SK-N-SH (cell line): Measurements from ENCODE around the gene CALML6. TPM values are rescaled to one million over a fixed set of nuclear protein-coding genes. Genes with fewer than 3 reads are reported as not detected.

Experiments
- CTCF ChIA-PET: fragments of 300-600, 350-600 bp; formaldehyde crosslinking; extraction: SDS; loops from one replicate; lab custom pipeline; 2021; lab: Yijun Ruan, JAX
- POLR2A ChIA-PET: fragments of 350-600 bp; sonication (Branson Sonifier 250); formaldehyde crosslinking; extraction: SDS; loops from one replicate; lab custom pipeline; 2020; ENCODE audit warnings: antibody characterized with exemption, inconsistent platforms; lab: Yijun Ruan, JAX
- DNase-seq: peaks from one replicate; pipeline ENCODE4 v3.0.0; 2012
- H2AFZ ChIP-seq: fragments of 200-600 bp; sonication (generic); 2 replicates; pipeline ENCODE4 v1.8.1; 2016; ENCODE audit warnings: antibody characterized with exemption, mild to moderate bottlenecking, low read depth
- H3F3A ChIP-seq: fragments of 200-600 bp; sonication (generic); replicated peaks from 2 replicates; pipeline ENCODE3; 2016; ENCODE audit warnings: antibody characterized with exemption, mild to moderate bottlenecking; ENCODE audit not compliant: insufficient read depth
- H3K27ac ChIP-seq, 2 experiments: fragments of 200-500 bp in 1 of 2; fragments of 200-600 bp in 1 of 2; sonication (Bioruptor generic) in 1 of 2; sonication (generic), shearing (Covaris generic) in 1 of 2; 2 replicates each; pipeline versions ENCODE4 v1.5.1 to v1.6.1; 2014 to 2016; ENCODE audit warnings: low read depth in 2 of 2, inconsistent platforms in 1 of 2, low read length in 1 of 2, mild to moderate bottlenecking in 1 of 2, mixed read lengths in 1 of 2
- H3K27me3 ChIP-seq: fragments of 200-600 bp; sonication (generic), shearing (Covaris generic); 2 replicates; pipeline ENCODE4 v1.6.1; 2016; ENCODE audit warnings: mixed run types; ENCODE audit not compliant: insufficient read depth
- H3K36me3 ChIP-seq, 2 experiments: fragments of 200-500 bp in 1 of 2; fragments of 200-600 bp in 1 of 2; sonication (Bioruptor generic) in 1 of 2; sonication (generic) in 1 of 2; replicated peaks in 1 of 2; 2 replicates each; pipeline versions ENCODE3 to v1.5.1; 2014 to 2016; ENCODE audit warnings: low read length in 1 of 2, mild to moderate bottlenecking in 1 of 2; ENCODE audit not compliant: insufficient read depth in 2 of 2, control insufficient read depth in 1 of 2
- H3K4me1 ChIP-seq, 2 experiments: fragments of 200-500 bp in 1 of 2; fragments of 200-600 bp in 1 of 2; sonication (Bioruptor generic) in 1 of 2; sonication (generic), shearing (Covaris generic) in 1 of 2; 2 replicates each; pipeline versions ENCODE4 v1.5.1 to v1.6.1; 2014 to 2016; ENCODE audit warnings: low read depth in 1 of 2, low read length in 1 of 2, mixed run types in 1 of 2; ENCODE audit not compliant: insufficient read depth in 2 of 2, control insufficient read depth in 1 of 2
- H3K4me2 ChIP-seq: fragments of 200-600 bp; sonication (generic), shearing (Covaris generic); 2 replicates; pipeline ENCODE4 v1.6.1; 2017; ENCODE audit warnings: mixed run types
- H3K4me3 ChIP-seq, 2 experiments: fragments of 200-500 bp in 1 of 2; fragments of 200-600 bp in 1 of 2; sonication (Bioruptor generic) in 1 of 2; sonication (generic), shearing (Covaris generic) in 1 of 2; 2 replicates each; pipeline versions ENCODE4 v1.5.1 to v1.8.1; 2014 to 2016; ENCODE audit warnings: low read depth in 2 of 2, inconsistent platforms in 1 of 2, low read length in 1 of 2, mild to moderate bottlenecking in 1 of 2, mixed read lengths in 1 of 2, moderate library complexity in 1 of 2
- H3K79me2 ChIP-seq: fragments of 200-600 bp; sonication (generic); 2 replicates; pipeline ENCODE4 v1.8.1; 2017; ENCODE audit warnings: mild to moderate bottlenecking; ENCODE audit not compliant: insufficient read depth
- H3K9ac ChIP-seq: fragments of 200-600 bp; sonication (generic); 2 replicates; pipeline ENCODE4 v1.6.1; 2017; ENCODE audit warnings: mixed run types
- H3K9me2 ChIP-seq: fragments of 200-600 bp; sonication (generic); 2 replicates; pipeline ENCODE4 v1.6.1; 2017; ENCODE audit warnings: mixed run types
- H3K9me3 ChIP-seq: fragments of 200-600 bp; sonication (generic); 2 replicates; pipeline ENCODE4 v1.6.1; 2017; ENCODE audit warnings: mixed run types, mild to moderate bottlenecking, moderate library complexity
- H4K20me1 ChIP-seq: fragments of 200-600 bp; sonication (generic); 2 replicates; pipeline ENCODE4 v1.6.1; 2017; ENCODE audit warnings: mild to moderate bottlenecking, mixed run types; ENCODE audit not compliant: insufficient read depth
- CHD2 ChIP-seq: fragments of 150-350 bp; IDR thresholded peaks from 2 replicates; pipeline ENCODE4 v1.6.1; 2018; ENCODE audit warnings: low read length; ENCODE audit not compliant: partially characterized antibody
- EP300 ChIP-seq, 2 experiments: IDR thresholded peaks; 2 replicates each; pipeline versions ENCODE4 v1.4.0 to v1.6.1; 2012; ENCODE audit warnings: borderline replicate concordance in 1 of 2, low read depth in 1 of 2, low read length in 1 of 2
- FOSL2 ChIP-seq: IDR thresholded peaks from 2 replicates; pipeline ENCODE4 v1.4.0; 2012; ENCODE audit warnings: low read depth, mild to moderate bottlenecking, moderate library complexity, borderline replicate concordance
- FOXM1 ChIP-seq: IDR thresholded peaks from 2 replicates; pipeline ENCODE4 v1.4.0; 2012; ENCODE audit warnings: low read depth, mild to moderate bottlenecking
- GABPA ChIP-seq: IDR thresholded peaks from 2 replicates; pipeline ENCODE4 v1.4.0; 2012; ENCODE audit warnings: low read depth, mild to moderate bottlenecking
- GATA2 ChIP-seq: sonication (generic); formaldehyde crosslinking; IDR thresholded peaks from 2 replicates; pipeline ENCODE4 v1.5.0; 2020; ENCODE audit warnings: mild to moderate bottlenecking, missing genetic modification reagents
- IRF3 ChIP-seq: fragments of 150-350 bp; IDR thresholded peaks from 2 replicates; pipeline ENCODE4 v1.6.1; 2016; ENCODE audit warnings: mild to moderate bottlenecking, low read depth, low read length
- NRF1 ChIP-seq: IDR thresholded peaks from 2 replicates; pipeline ENCODE4 v1.6.1; 2012; ENCODE audit warnings: low read depth, mild to moderate bottlenecking, low read length
- POLR2AphosphoS5 ChIP-seq: IDR thresholded peaks from 2 replicates; pipeline ENCODE4 v1.6.1; 2012; ENCODE audit warnings: low read depth, low read length
- RAD21 ChIP-seq: IDR thresholded peaks from 2 replicates; pipeline ENCODE4 v1.6.1; 2012; ENCODE audit warnings: mild to moderate bottlenecking, low read length
- RCOR1 ChIP-seq: fragments of 150-350 bp; IDR thresholded peaks from 2 replicates; pipeline ENCODE4 v1.6.1; 2017; ENCODE audit warnings: antibody characterized with exemption, low read length
- REST ChIP-seq: IDR thresholded peaks from 2 replicates; pipeline ENCODE4 v1.6.1; 2012; ENCODE audit warnings: mild to moderate bottlenecking, low read depth, low read length, moderate library complexity
- RFX5 ChIP-seq: IDR thresholded peaks from 2 replicates; pipeline ENCODE4 v1.6.1; 2012; ENCODE audit warnings: mild to moderate bottlenecking, improper control_type of control experiment, low read length
- TAF1 ChIP-seq: IDR thresholded peaks from 2 replicates; pipeline ENCODE4 v1.6.1; 2012; ENCODE audit warnings: low read depth, mild to moderate bottlenecking, low read length, moderate library complexity, borderline replicate concordance
- TCF12 ChIP-seq: IDR thresholded peaks from 2 replicates; pipeline ENCODE4 v1.4.0; 2012
- WGBS: methylation state at CpG from one replicate; pipeline ENCODE4 v1.1.6; 2017; ENCODE audit warnings: low lambda C conversion rate; 5-methylcytosine and 5-hydroxymethylcytosine counted together
- polyA plus RNA-seq, 3 experiments: library from polyadenylated mRNA; depleted of rRNA; stranded (reverse); fragments of >200 nt; gene quantifications; 2 replicates each; pipeline ENCODE4 v1.2.3, GENCODE V29; 2012
- TF ChIP-seq, protein P1 (sequence below): fragments of 200-600 bp; sonication (generic); IDR thresholded peaks from 2 replicates; pipeline ENCODE4 v1.6.1; 2017; ENCODE audit warnings: antibody characterized with exemption, mild to moderate bottlenecking, moderate library complexity
- TF ChIP-seq, protein P2 (sequence below): IDR thresholded peaks from 2 replicates; pipeline ENCODE4; 2012

The CALML6 gene
- polyA plus RNA-seq, 1 of the 3 experiments (the other 2 are of a cell fraction) = 0.87 TPM

- peaks cover 0 to 11% of the 10 kb centered on the region in 2 experiments; a peak in 1 of 4 replicates for H3K4me1 ChIP-seq
- no peak overlapping the region for H3K9ac ChIP-seq
- no peak for TF ChIP-seq TAF1
- no peak for TF ChIP-seq GATA2 (CRISPR knock-in tag)
- TF ChIP-seq RFX5 = no peak
- no peak for TF ChIP-seq TCF12
- no peak for TF ChIP-seq REST
- TF ChIP-seq, protein P1, sequence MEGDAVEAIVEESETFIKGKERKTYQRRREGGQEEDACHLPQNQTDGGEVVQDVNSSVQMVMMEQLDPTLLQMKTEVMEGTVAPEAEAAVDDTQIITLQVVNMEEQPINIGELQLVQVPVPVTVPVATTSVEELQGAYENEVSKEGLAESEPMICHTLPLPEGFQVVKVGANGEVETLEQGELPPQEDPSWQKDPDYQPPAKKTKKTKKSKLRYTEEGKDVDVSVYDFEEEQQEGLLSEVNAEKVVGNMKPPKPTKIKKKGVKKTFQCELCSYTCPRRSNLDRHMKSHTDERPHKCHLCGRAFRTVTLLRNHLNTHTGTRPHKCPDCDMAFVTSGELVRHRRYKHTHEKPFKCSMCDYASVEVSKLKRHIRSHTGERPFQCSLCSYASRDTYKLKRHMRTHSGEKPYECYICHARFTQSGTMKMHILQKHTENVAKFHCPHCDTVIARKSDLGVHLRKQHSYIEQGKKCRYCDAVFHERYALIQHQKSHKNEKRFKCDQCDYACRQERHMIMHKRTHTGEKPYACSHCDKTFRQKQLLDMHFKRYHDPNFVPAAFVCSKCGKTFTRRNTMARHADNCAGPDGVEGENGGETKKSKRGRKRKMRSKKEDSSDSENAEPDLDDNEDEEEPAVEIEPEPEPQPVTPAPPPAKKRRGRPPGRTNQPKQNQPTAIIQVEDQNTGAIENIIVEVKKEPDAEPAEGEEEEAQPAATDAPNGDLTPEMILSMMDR = no peak
- TF ChIP-seq GABPA = no peak
- TF ChIP-seq, protein P2, sequence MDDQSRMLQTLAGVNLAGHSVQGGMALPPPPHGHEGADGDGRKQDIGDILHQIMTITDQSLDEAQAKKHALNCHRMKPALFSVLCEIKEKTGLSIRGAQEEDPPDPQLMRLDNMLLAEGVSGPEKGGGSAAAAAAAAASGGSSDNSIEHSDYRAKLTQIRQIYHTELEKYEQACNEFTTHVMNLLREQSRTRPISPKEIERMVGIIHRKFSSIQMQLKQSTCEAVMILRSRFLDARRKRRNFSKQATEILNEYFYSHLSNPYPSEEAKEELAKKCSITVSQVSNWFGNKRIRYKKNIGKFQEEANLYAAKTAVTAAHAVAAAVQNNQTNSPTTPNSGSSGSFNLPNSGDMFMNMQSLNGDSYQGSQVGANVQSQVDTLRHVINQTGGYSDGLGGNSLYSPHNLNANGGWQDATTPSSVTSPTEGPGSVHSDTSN = no peak
- TF ChIP-seq FOXM1 = no peak
- no peak for TF ChIP-seq RCOR1
- no peak for TF ChIP-seq NRF1
- no peak for TF ChIP-seq CHD2
- no peak for TF ChIP-seq RAD21
- TF ChIP-seq FOSL2 = no peak
- no peak for TF ChIP-seq IRF3
- no peak for TF ChIP-seq POLR2AphosphoS5
- TF ChIP-seq EP300 (IDR thresholded peaks at IDR 0.05; ENCODE audit: borderline replicate concordance in 1 of 2, low read depth in 1 of 2, low read length in 1 of 2) = no peak
- H3K27ac ChIP-seq = no peak overlapping the region
- no peaks in the 10 kb centered on the region for H3K9me2 ChIP-seq
- H3K79me2 ChIP-seq = no peaks in the 10 kb centered on the region
- H3K36me3 ChIP-seq = no peaks in the 10 kb centered on the region
- ChIA-PET CTCF (interaction anchor here (0.6 to 1.1 kb wide), 2 partner anchors 10 to 147 kb away, joined by 3 read pairs; no protein-coding TSS in a partner anchor), POLR2A (no interaction called here)
- no peaks in the 10 kb centered on the region for H3K9me3 ChIP-seq
- peaks cover 10% of the 10 kb centered on the region for H3F3A ChIP-seq
- no peak overlapping the region for H3K4me2 ChIP-seq
- no peak overlapping the region for H3K4me3 ChIP-seq
- no peak overlapping the region for H2AFZ ChIP-seq
- H4K20me1 ChIP-seq = no peaks in the 10 kb centered on the region
- H3K27me3 ChIP-seq = no peaks in the 10 kb centered on the region
- DNase-seq = no peak
- WGBS = 95% methylated on average over 4 of the region's 13 CpGs
Measured at GRCh38 chr1:1901641-1902294, 13.3 kb upstream of the CALML6 start.
